Activated CD4-positive, alpha-beta T cell treated with anti-CD3 and anti-CD28 coated beads, Interleukin-2, amount 50 U/mL, for 48 hours (primary cell): ENCODE measurements around the gene ARHGAP18.

Experiments used
- DNase-seq, 2 experiments: peaks; one replicate each; pipeline ENCODE4 v3.0.0-alpha.2; 2020

The ARHGAP18 gene

GRCh38 chr6:129709769-129710449 lies at the start of gene ARHGAP18:
Gene ARHGAP18, minus strand, starts transcription at chr6:129710177. Its CDS starts 41 bp downstream, at chr6:129710136.
- peak; percentile 80 to 86 for DNase-seq

GRCh38 chr6:129755787-129756186 lies 45.8 kb upstream of the ARHGAP18 start:
- DNase-seq: no peak

GRCh38 chr6:129754750-129755149 lies 44.8 kb upstream of the ARHGAP18 start:
- DNase-seq: no peak

- DNase-seq: no peak
These were observed 43.4 kb upstream of the ARHGAP18 start for GRCh38 chr6:129753422-129753821.

- no peak for DNase-seq
These were observed 41.4 kb upstream of the ARHGAP18 start for GRCh38 chr6:129751384-129751783.

GRCh38 chr6:129750360-129750759 lies 40.4 kb upstream of the ARHGAP18 start:
- no peak for DNase-seq

GRCh38 chr6:129749749-129750120 lies 39.8 kb upstream of the ARHGAP18 start:
- no peak for DNase-seq

GRCh38 chr6:129748901-129749748 lies 39.1 kb upstream of the ARHGAP18 start:
- DNase-seq: no peak

GRCh38 chr6:129748212-129748900 lies 38.4 kb upstream of the ARHGAP18 start:
- DNase-seq: peak; percentile 47 to 63

GRCh38 chr6:129747588-129748112 lies 37.7 kb upstream of the ARHGAP18 start:
- no peak for DNase-seq

- no peak for DNase-seq
These were observed 34.9 kb upstream of the ARHGAP18 start for GRCh38 chr6:129744880-129745237.

- DNase-seq: no peak
These were observed 34.4 kb upstream of the ARHGAP18 start for GRCh38 chr6:129744201-129744879.

GRCh38 chr6:129740013-129740412 lies 30.0 kb upstream of the ARHGAP18 start:
- no peak for DNase-seq

GRCh38 chr6:129736105-129736504 lies 26.1 kb upstream of the ARHGAP18 start:
- no peak for DNase-seq

GRCh38 chr6:129733290-129733689 lies 23.3 kb upstream of the ARHGAP18 start:
- DNase-seq: no peak

- no peak for DNase-seq
These were observed 22.6 kb upstream of the ARHGAP18 start for GRCh38 chr6:129732542-129732941.

GRCh38 chr6:129732034-129732433 lies 22.1 kb upstream of the ARHGAP18 start:
- DNase-seq: no peak

GRCh38 chr6:129731428-129731827 lies 21.5 kb upstream of the ARHGAP18 start:
- no peak for DNase-seq

GRCh38 chr6:129730477-129731165 lies 20.6 kb upstream of the ARHGAP18 start:
- DNase-seq: no peak

GRCh38 chr6:129726650-129727049 lies 16.7 kb upstream of the ARHGAP18 start:
- DNase-seq: no peak

GRCh38 chr6:129725341-129725740 lies 15.4 kb upstream of the ARHGAP18 start:
- DNase-seq: no peak

- DNase-seq: no peak
These were observed 9.7 kb upstream of the ARHGAP18 start for GRCh38 chr6:129719692-129720091.
